GM18868 (cell line): ENCODE measurements around the gene TPCN2.
"Not testable (repeated sequence)": the region's sequence is repeated elsewhere in the genome, so short reads cannot be mapped to it uniquely, and the experiment has no call there.

Source experiments
- ATAC-seq: cut with Tn5 transposase; IDR thresholded peaks from one replicate; pipeline ENCODE4 v1.9.1; 2021; ENCODE audit warnings: mild to moderate bottlenecking, moderate library complexity; ENCODE audit not compliant: unreplicated experiment

The TPCN2 gene

GRCh38 chr11:69074375-69075140 lies 25.8 kb downstream of the TPCN2 start:
- ATAC-seq, result no peak

DNA sequence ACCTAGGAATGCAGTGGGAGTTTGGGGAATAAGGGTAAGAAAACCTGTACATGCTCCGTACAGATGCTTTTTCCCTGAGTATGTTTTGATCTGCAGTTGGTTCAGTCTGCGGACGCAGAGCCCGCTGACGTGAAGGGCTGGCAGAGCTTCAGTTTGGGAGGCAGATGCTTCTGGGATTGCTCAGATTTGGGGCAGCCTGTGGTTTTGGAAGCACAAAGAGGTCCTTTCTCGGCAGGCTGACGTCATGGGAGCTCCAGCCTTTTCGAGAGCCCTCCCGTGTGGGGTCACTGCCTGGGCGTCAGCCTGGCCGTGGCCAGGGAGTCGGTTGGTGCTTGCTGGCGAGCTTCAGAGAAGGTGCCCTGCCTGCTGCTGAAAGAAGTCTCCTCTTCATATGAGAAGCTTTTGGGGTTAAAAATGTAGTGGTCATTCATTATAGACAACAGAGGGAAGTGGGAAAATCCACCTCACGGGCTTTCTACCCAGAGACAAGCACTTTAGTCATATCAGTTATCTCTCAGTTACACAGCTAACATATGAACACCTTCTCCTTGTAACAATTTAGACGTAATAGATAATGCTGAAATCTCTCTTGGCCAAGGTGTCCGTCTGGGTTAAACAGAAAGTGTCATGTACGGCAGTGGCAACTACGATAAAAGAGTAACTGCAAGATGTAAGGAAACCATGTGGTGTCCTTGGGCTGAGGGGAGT lies 26.8 kb downstream of the TPCN2 start:
- no peak for ATAC-seq

- ATAC-seq, result no peak
Observed at GRCh38 chr11:69076129-69076791, 27.5 kb downstream of the TPCN2 start.

DNA sequence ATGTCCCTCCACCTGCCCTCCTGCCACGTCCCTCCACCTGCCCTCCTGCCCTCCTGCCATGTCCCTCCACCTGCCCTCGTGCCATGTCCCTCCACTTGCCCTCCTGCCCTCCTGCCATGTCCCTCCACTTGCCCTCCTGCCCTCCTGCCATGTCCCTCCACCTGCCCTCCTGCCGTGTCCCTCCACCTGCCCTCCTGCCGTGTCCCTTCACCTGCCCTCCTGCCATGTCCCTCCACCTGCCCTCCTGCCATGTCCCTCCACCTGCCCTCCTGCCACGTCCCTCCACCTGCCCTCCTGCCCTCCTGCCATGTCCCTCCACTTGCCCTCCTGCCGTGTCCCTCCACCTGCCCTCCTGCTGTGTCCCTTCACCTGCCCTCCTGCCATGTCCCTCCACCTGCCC lies 28.2 kb downstream of the TPCN2 start:
- ATAC-seq, result not testable (repeated sequence)

- ATAC-seq, result no peak
Observed at GRCh38 chr11:69078508-69078907, 29.8 kb downstream of the TPCN2 start.

GRCh38 chr11:69078930-69079605 lies 30.3 kb downstream of the TPCN2 start:
- no peak for ATAC-seq

- no peak for ATAC-seq
Observed at GRCh38 chr11:69079661-69080256, 31.0 kb downstream of the TPCN2 start.

DNA sequence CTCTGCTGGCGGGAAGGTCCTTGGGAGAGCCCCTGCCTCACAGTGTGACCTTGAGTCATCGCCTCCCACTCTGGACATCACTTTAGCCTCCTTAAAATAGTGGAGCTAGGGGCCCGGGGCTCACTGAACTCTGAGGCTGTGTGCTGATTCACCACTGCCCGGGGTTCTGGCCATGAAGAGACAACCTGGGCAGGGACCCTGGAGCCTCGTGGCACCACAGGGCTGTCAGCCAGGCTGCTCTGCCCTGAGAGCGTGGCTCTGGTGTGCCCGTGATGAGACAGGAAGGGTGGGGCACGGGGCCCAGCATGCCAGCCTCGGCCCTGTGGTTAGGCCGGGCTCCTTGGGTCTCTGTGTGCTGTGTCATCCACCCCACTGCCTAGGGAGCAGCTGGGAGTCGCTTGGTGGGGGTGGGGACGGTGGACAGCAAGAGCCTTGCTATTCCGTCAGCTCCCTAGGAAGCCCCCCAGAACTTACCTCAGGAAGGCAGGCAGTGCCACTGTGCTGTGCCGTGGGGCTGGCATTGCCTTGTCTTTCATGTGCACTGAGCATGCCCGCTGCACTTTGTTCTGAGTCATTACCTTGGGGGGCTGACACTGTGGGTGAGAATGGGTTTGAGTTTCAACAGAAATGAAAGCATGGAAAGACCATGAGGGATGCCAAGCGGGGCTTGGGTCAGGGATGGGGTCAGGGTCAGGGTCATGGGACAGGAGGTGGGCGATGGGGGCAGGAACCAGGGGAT lies 31.7 kb downstream of the TPCN2 start:
- no peak for ATAC-seq

DNA sequence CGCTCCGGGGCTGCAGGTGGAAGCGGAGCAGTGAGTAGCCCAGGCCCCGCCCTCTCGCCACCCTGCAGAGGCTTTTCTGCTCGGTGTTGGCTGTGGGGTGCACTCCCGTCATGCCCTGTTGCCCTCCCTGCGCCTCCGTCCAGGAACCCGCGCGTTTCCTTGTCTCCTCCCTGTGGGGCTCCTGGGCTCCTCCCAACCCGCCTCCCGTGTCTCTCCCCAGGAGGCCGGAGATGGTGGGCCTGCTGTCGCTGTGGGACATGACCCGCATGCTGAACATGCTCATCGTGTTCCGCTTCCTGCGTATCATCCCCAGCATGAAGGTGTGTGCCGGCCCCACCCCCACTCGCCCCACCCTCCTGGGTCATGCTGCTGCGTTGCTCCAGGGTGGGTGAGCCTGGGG lies 32.4 kb downstream of the TPCN2 start:
- no peak for ATAC-seq

DNA sequence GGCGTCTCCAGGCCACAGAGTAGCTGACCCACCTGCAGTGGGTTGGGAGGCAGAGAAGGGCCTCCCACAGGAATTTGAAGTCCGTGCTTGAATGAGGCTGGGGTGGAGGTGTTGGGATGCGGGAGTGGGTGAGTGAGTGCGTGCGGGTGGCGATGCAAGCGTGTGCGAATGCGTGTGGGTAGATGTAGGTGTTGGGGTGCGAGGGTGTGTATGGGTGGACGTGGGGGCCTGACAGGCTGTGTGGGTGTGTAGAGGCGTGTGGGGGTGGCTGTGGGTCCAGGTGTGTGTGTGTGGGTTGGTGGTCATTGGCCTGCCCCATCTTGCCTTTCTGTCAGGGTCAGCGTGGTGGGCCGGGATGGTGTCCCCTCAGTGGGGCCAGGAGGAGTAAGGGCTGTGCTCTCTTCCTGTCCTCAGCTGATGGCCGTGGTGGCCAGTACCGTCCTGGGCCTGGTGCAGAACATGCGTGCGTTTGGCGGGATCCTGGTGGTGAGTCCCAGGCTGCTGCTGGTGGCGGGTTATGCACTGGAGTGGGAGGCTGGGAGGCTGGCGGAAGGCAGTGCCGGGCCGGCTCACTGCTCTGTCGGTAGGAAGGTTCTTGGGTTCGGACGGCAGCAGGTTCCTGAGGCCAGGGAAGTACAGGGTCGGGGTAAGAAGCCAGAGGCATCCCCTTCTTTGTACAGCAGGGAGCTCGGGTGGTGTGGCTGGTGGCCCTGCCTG lies 35.0 kb downstream of the TPCN2 start:
- ATAC-seq, result no peak

GRCh38 chr11:69084371-69084770 lies 35.6 kb downstream of the TPCN2 start:
- ATAC-seq, result no peak

GRCh38 chr11:69085490-69086095 lies 36.9 kb downstream of the TPCN2 start:
- no peak for ATAC-seq

GRCh38 chr11:69086152-69087132 lies 37.7 kb downstream of the TPCN2 start:
- no peak for ATAC-seq

- no peak for ATAC-seq
Observed at GRCh38 chr11:69087133-69087524, 38.4 kb downstream of the TPCN2 start.

GRCh38 chr11:69087811-69088210 lies 39.1 kb downstream of the TPCN2 start:
- no peak for ATAC-seq

DNA sequence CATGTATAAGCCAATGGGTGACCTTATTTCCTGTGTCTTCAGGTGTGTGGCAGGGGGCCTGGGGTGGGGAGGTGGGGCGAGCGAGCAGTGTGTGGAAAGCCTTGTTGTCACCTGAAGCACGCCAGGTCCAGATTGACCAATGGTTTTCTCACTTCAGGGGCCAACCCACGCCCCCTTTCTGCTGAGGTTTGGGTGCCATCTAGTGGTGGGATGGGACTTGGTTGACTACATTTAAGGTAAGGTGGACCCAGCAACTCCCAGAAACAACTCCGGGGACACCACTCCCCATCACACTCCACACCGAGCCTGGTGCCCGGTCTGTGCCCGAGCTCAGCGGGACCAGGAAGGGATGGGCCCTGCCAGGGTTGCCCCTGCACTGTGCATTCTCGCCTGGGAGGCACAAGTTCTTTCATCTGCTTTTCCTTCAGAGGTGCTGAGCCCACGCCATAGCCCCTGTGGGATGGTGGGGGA lies 40.0 kb downstream of the TPCN2 start:
- no peak for ATAC-seq

DNA sequence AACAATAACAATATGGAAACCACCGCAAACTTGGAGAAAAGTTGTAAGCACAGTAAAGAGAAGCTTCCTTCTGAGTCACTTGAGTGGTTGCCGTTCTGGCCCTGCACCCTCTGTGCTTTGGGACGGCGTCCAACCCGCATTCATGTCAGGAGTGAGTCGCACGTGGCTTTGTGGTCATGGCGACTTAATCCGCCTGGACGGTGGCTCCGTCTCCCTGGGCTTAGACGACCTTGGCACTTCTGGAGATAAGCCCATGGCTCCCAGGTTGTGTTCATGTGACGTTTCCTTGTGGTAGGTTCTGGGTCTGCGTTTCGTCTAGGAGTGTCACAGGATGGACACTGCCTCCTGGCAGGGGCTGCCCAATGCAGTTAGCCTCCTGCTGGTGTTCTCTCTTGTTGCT lies 40.5 kb downstream of the TPCN2 start:
- no peak for ATAC-seq

DNA sequence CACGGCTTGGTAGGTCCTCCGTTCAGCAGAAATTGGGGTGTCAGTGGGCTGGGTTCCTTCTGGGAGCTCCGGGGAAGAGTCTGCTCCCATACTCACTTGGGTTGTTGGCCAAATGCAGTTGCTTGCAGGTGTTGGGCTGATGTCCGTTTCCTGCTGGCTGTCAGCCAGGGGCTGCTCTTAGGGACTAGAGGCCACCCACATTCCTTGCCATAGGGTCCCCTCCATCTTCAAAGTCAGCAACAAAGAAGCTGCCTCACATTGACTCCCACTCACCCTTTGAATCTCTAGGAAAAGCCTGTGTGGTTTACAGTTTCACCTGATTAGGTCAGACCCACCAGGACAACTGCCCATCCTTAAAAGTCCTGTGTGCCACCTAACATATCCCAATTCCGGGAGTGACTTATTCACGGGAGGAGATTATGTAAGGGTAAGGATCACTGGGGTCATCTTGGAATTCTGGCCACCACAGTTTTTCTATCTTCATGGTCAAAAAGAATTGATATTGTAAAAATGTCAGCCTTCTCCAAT lies 43.0 kb downstream of the TPCN2 start:
- no peak for ATAC-seq
